Hematopoietic multipotent progenitor cell (in vitro differentiated cells): ENCODE measurements around the gene SKA1. TPM values are rescaled to one million over a fixed set of nuclear protein-coding genes. Genes with fewer than 3 reads are reported as not detected.
A peak's percentile ranks its signal among the peaks of the same experiment; 100 is the strongest.

Source experiments
- DNase-seq, 3 donors: peaks; one replicate each; pipeline ENCODE4 v3.0.0-alpha.2; 2011 to 2015; ENCODE audit warnings: low read depth in 2 of 3, low spot score in 2 of 3
- total RNA-seq: library from RNA; depleted of rRNA; stranded (reverse); fragments of >200 nt; gene quantifications from one replicate; pipeline ENCODE4 v1.2.3, GENCODE V29; 2012

Gene SKA1
- 0.81 TPM for total RNA-seq

GRCh38 chr18:50374753-50375391 is at the start of gene SKA1:
SKA1 (plus strand) TSS chr18:50375046; CDS start chr18:50375831, 785 bp downstream.
- peak; percentile 85 to 96 (median 94) for DNase-seq

DNA sequence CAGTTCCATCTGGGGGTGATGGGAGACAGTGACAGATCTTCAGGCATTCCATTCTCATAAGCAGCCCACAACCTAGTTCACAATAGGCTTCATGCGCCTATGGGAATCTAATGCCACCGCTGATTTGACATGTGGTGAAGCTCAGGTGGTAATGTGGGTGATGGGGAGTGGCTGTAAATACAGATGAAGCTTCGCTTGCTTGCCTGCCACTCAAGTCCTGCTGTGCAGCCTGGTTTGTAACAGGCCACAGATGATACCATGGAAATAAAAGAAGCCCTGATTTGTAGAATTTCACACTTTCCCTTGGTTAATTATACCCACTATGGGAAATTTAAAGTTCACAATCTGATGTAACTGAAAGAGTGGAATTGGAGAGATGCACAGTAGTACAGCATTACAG is 46.9 kb upstream of the SKA1 start:
- no peak for DNase-seq

DNA sequence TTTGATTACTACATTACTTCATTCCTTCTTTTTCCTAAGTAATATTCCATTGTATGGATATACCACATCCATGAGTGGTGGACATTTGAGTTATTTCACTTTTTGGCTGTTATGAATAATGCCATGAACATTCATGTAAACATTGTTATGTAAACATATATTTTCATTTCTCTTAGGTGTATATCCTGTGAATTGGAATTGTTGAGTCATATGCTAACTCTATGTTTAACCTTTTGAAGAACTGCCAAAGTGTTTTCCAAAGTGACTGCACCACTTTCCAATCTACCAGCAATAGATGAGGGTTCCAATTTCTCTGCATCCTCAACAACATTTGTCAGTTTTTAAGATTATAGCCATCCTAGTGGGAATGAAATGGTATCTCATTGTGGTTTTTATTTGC is 44.7 kb upstream of the SKA1 start:
- DNase-seq, result no peak

- no peak for DNase-seq
Measured at GRCh38 chr18:50331691-50332090, 43.2 kb upstream of the SKA1 start.

- no peak for DNase-seq
Measured at GRCh38 chr18:50334546-50335152, 40.2 kb upstream of the SKA1 start.

DNA sequence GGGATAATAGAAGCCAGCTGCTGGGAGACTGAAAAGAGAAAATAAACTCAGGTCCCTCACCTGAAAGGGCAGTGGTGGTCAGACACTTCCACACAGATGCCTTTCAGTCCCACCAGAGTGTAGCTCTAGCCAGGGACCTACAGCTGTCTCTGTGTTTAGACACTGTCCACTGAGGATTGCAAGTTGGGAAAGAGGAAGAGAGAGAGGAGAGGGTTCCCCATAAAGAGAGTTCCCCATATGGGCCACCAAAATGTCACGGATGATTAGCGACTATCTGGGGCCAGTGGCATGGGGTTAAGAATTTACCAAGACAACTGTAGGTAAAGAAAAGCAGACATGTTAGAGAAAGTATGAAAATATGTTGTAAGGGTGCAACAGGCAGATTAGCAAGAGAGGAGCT is 36.7 kb upstream of the SKA1 start:
- no peak for DNase-seq

- DNase-seq, result no peak
Measured at GRCh38 chr18:50338715-50339114, 36.1 kb upstream of the SKA1 start.

GRCh38 chr18:50340078-50340477 is 34.8 kb upstream of the SKA1 start:
- DNase-seq, result no peak

DNA sequence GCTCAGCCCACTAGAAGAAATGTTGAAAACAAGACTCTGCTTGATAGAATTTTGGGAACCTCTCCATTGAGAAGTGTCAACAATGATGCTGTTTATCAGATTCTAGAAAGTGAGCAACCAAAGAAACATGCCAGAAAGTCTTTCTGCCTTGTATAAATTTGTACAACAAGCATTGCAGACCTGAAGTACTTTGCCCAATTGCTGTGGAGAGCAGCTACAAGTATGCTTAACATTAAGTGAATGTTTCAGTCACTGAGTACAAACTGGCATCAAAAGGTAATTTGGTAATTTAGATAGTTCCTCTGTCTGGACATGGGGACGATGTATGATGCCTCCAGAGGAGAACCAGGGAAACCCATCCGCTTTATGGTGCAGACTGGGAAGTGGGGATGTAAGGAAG is 33.4 kb upstream of the SKA1 start:
- no peak for DNase-seq

GRCh38 chr18:50350699-50351098 is 24.1 kb upstream of the SKA1 start:
- DNase-seq, result no peak

DNA sequence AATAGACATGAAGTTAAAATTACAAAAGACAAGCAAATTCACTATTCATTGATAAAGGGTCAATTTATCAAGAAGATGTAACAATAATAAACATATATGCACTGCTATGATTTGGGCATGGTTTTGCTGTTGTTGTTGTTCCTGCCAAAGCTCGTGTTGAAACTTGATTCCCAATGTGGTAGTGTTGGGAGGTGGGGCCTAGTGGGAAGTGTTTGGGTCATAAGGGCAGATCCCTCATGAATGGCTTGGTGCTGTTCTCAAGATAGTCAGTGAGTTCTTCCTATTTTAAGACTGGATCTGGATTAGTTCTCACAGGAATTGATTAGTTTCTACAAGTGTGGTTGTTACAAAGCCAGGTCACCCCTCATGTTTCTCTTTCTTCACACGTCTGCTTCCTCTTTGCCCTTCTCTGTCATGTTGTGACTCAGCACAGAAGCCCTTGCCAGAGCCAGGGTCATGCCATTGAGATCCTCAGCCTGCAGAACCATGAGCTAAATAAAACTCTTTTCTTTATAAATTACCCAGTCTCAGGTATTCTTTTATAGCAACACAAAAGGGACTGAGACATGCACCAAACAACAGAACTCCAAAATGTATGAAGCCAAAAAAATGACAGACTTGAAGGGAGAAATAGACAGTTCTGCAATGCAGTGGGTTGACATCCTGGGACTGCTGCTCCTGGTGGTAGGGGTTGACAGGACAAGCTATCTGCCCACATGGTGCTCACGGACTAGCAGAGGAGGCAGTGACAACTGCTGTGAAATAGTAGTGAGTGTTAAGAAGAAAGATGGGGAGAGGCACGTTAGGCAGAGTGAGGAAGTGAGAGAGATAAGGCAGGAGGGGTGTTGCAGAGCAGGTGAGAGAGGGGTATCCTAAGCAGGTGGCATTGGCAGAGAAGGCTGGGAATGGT is 18.6 kb upstream of the SKA1 start:
- peak in 1 of 3 donors; percentile 51 for DNase-seq

DNA sequence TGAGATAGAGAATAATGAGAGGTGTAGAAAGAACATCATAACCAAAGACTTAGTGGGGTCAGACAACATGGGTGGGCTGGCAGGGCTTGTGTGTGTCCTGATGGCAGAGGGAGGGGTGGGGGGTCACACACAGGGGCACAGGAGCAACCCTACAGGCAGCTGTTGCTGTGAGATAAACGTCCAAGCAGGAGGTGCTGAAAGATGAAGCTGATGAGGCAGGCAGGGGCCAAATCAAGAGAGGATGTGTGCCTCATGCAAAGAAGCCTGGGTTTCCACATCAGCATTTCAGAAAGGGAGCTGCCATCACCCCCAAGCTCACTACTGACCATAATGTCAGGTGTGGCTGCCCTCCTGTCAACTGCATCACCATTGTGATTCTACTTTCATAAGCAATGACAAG is 16.0 kb upstream of the SKA1 start:
- DNase-seq, result no peak

DNA sequence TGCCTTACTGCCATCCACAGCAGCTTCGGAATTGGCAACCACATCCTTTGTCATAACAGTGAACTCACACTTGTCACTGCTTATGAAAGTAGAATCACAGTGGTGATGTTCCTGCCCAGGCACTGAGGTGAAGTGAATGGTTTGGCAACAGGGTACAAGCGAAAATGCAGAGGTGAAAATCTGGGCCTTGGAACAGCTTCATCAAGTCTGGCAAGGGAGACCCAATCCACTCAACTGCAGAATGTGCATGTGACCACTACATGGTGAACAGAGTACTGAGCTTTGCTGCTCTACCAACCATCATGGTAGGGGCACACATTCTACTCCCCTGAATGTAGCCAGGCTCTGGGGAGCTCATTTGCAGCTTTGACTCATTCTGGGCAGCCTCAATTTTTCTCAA is 15.0 kb upstream of the SKA1 start:
- DNase-seq, result no peak

- DNase-seq, result no peak
Measured at GRCh38 chr18:50360611-50361010, 14.2 kb upstream of the SKA1 start.

- peak in 1 of 3 donors; percentile 9 for DNase-seq
Measured at GRCh38 chr18:50369672-50370071, 5.2 kb upstream of the SKA1 start.

- DNase-seq, result peak in 1 of 3 donors; percentile 12
Measured at GRCh38 chr18:50372743-50373142, 2.1 kb upstream of the SKA1 start.

DNA sequence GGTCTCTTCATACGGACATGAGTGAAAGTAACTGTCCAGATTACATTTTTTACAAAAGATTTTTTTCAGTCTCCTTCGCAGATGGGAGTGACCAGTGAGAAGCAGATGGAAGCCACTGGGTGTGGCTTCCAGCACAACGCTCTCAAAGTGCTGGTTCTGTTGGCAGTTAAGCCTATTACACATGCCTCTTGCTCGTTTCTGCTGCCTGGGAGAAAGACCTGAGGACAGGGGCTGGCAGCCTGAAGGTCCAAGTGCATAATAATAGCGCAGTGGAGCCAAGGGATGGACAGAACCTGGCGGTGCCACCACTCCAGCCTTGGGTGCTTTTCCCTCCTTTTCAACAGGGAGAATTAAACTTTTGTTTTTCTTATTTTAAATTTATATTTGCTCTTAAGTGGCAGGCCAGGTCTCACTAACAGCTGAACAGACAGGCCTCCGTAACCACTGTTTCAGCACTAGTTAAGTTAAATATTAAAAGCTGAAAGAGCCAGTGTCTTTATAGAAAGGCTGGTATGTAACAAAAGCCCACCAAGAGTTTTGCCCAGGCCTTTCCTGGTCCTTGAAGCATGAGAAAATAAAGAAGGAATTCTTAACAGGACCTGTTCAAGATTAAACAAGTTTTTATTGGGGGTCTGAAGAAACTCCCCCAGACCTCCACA is 1.2 kb upstream of the SKA1 start:
- no peak for DNase-seq

GRCh38 chr18:50374220-50374752 is 560 bp upstream of the SKA1 start:
- no peak for DNase-seq

- no peak for DNase-seq
Measured at GRCh38 chr18:50377061-50377798, 2.4 kb downstream of the SKA1 start.

- no peak for DNase-seq
Measured at GRCh38 chr18:50388988-50389387, 14.1 kb downstream of the SKA1 start.
